H1 (cell line): ENCODE data around the gene PDE8A. TPM values are rescaled to one million over a fixed set of nuclear protein-coding genes. Genes with fewer than 3 reads are reported as not detected.

Experiments
- CTCF ChIA-PET: fragments of 300-600 bp; sonication (Branson Sonifier 250); formaldehyde crosslinking; loops from one replicate; lab custom pipeline; 2021; ENCODE audit not compliant: partially characterized antibody; lab: Charles Lee
- POLR2A ChIA-PET: fragments of 300-600 bp; sonication (Branson Sonifier 250); formaldehyde crosslinking; loops from one replicate; lab custom pipeline; 2021; ENCODE audit warnings: inconsistent platforms; ENCODE audit not compliant: partially characterized antibody; lab: Charles Lee
- DNase-seq, 2 experiments: peaks; one replicate each; pipeline versions ENCODE4 v3.0.0 to v3.0.0-alpha.2; 2010 to 2022; ENCODE audit warnings: low spot score in 2 of 2, low read depth in 1 of 2, mixed read lengths in 1 of 2
- FAIRE-seq: peaks from 2 replicates; lab custom pipeline; 2011; peaks lifted over from hg19 to GRCh38; lab: Jason Lieb, UNC
- H2AFZ ChIP-seq: 2 replicates; pipeline ENCODE4 v1.8.1; 2012; ENCODE audit warnings: low read length, inconsistent platforms
- H2AK5ac ChIP-seq: 2 replicates; pipeline ENCODE4 v1.6.1; 2013; ENCODE audit warnings: low read depth, low read length
- H2BK120ac ChIP-seq: replicated peaks from 2 replicates; pipeline ENCODE3; 2013; ENCODE audit warnings: low read depth, low read length, inconsistent platforms
- H2BK12ac ChIP-seq: 2 replicates; pipeline ENCODE4 v1.6.1; 2013; ENCODE audit warnings: low read depth, low read length
- H2BK15ac ChIP-seq: 2 replicates; pipeline ENCODE4 v1.6.1; 2013; ENCODE audit warnings: low read length
- H2BK20ac ChIP-seq: 2 replicates; pipeline ENCODE4 v1.6.1; 2013; ENCODE audit warnings: low read length
- H2BK5ac ChIP-seq: 2 replicates; pipeline ENCODE4 v1.6.1; 2013; ENCODE audit warnings: low read depth, low read length
- H3K14ac ChIP-seq: 2 replicates; pipeline ENCODE4 v1.6.1; 2013; ENCODE audit warnings: inconsistent platforms; ENCODE audit not compliant: insufficient read length
- H3K18ac ChIP-seq: 2 replicates; pipeline ENCODE4 v1.6.1; 2013; ENCODE audit warnings: low read length; ENCODE audit errors: extremely low read depth
- H3K23ac ChIP-seq: 2 replicates; pipeline ENCODE4 v1.6.1; 2013; ENCODE audit warnings: inconsistent platforms; ENCODE audit not compliant: insufficient read length
- H3K23me2 ChIP-seq: 2 replicates; pipeline ENCODE4 v1.6.1; 2013; ENCODE audit warnings: low read depth, low read length
- H3K27ac ChIP-seq: 2 replicates; pipeline ENCODE4 v1.6.1; 2011; ENCODE audit warnings: low read depth, low read length, inconsistent platforms
- H3K27me3 ChIP-seq, 4 experiments: replicated peaks in 1 of 4; 1 replicate in 1 of 4; 2 replicates in 3 of 4; pipeline versions ENCODE4 v1.6.1 to v1.8.1; 2011 to 2013; ENCODE audit warnings: low read length in 3 of 4, mild to moderate bottlenecking in 3 of 4, inconsistent platforms in 2 of 4, mixed read lengths in 2 of 4, moderate library complexity in 1 of 4; ENCODE audit not compliant: control insufficient read depth in 3 of 4, insufficient read depth in 3 of 4; ENCODE audit errors: extremely low read depth in 1 of 4
- H3K36me3 ChIP-seq, 4 experiments: 2 replicates each; pipeline versions ENCODE4 v1.6.1 to v1.8.1; 2011 to 2013; ENCODE audit warnings: mild to moderate bottlenecking in 4 of 4, low read length in 3 of 4, moderate library complexity in 2 of 4, control low read depth in 1 of 4, inconsistent platforms in 1 of 4; ENCODE audit not compliant: insufficient read depth in 4 of 4, control insufficient read depth in 2 of 4
- H3K4ac ChIP-seq: replicated peaks from 2 replicates; pipeline ENCODE3; 2013; ENCODE audit warnings: low read length, low read depth, mixed read lengths, inconsistent platforms; ENCODE audit not compliant: insufficient read length
- H3K4me1 ChIP-seq, 4 experiments: replicated peaks in 1 of 4; 1 replicate in 1 of 4; 2 replicates in 3 of 4; pipeline versions ENCODE4 v1.6.1 to v1.8.1; 2011 to 2013; ENCODE audit warnings: low read length in 3 of 4, inconsistent platforms in 2 of 4, mixed read lengths in 1 of 4; ENCODE audit not compliant: insufficient read depth in 4 of 4, control insufficient read depth in 3 of 4
- H3K4me2 ChIP-seq, 2 experiments: 2 replicates each; pipeline versions ENCODE4 v1.6.1 to v1.8.1; 2011 to 2013; ENCODE audit warnings: low read depth in 2 of 2, low read length in 2 of 2, control low read depth in 1 of 2, inconsistent platforms in 1 of 2, mild to moderate bottlenecking in 1 of 2; ENCODE audit not compliant: insufficient read depth in 1 of 2
- H3K4me3 ChIP-seq, 4 experiments: fragments of 200-600, 300-600 bp in 1 of 4; sonication (generic), shearing (Covaris generic), sonication (Bioruptor Twin) in 1 of 4; 2 replicates each; pipeline versions ENCODE4 v1.5.1 to v1.8.1; 2011 to 2016; ENCODE audit warnings: low read length in 4 of 4, low read depth in 3 of 4, control low read depth in 2 of 4, inconsistent platforms in 2 of 4, mild to moderate bottlenecking in 2 of 4, mixed read lengths in 1 of 4, moderate library complexity in 1 of 4; ENCODE audit not compliant: insufficient read depth in 2 of 4; ENCODE audit errors: extremely low read depth in 1 of 4
- H3K56ac ChIP-seq: replicated peaks from 2 replicates; pipeline ENCODE3; 2013; ENCODE audit warnings: low read depth, mild to moderate bottlenecking, mixed read lengths, low read length, inconsistent platforms; ENCODE audit not compliant: insufficient read length
- H3K79me1 ChIP-seq: 2 replicates; pipeline ENCODE4 v1.6.1; 2013; ENCODE audit warnings: low read depth, low read length, control low read depth
- H3K79me2 ChIP-seq, 2 experiments: 2 replicates each; pipeline versions ENCODE4 v1.6.1 to v1.8.1; 2012 to 2013; ENCODE audit warnings: low read length in 2 of 2, mild to moderate bottlenecking in 2 of 2, inconsistent platforms in 1 of 2; ENCODE audit not compliant: insufficient read depth in 2 of 2, control insufficient read depth in 1 of 2
- H3K9ac ChIP-seq, 4 experiments: replicated peaks in 1 of 4; 1 replicate in 1 of 4; 2 replicates in 3 of 4; pipeline versions ENCODE4 v1.6.1 to v1.8.1; 2011 to 2013; ENCODE audit warnings: low read depth in 3 of 4, low read length in 3 of 4, control low read depth in 2 of 4, mild to moderate bottlenecking in 2 of 4, moderate library complexity in 2 of 4, inconsistent platforms in 1 of 4; ENCODE audit errors: extremely low read depth in 1 of 4
- H3K9me3 ChIP-seq, 2 experiments: 2 replicates each; pipeline versions ENCODE4 v1.6.1 to v1.8.1; 2012 to 2013; ENCODE audit warnings: mild to moderate bottlenecking in 2 of 2, moderate library complexity in 2 of 2, control low read depth in 1 of 2, inconsistent platforms in 1 of 2, low read depth in 1 of 2, low read length in 1 of 2, mixed read lengths in 1 of 2; ENCODE audit not compliant: insufficient read depth in 2 of 2
- H4K20me1 ChIP-seq, 2 experiments: replicated peaks in 1 of 2; 2 replicates each; pipeline versions ENCODE3 to v1.8.1; 2011 to 2013; ENCODE audit warnings: inconsistent platforms in 2 of 2, low read length in 2 of 2, mild to moderate bottlenecking in 1 of 2; ENCODE audit not compliant: insufficient read depth in 2 of 2, control insufficient read depth in 1 of 2
- H4K5ac ChIP-seq: 2 replicates; pipeline ENCODE4 v1.6.1; 2013; ENCODE audit warnings: low read length, low read depth, mixed read lengths, inconsistent platforms; ENCODE audit not compliant: insufficient read length
- H4K8ac ChIP-seq: 2 replicates; pipeline ENCODE4 v1.8.0; 2013; ENCODE audit warnings: mild to moderate bottlenecking, moderate library complexity, low read length, inconsistent platforms; ENCODE audit not compliant: insufficient read depth; ENCODE audit errors: extremely low read depth
- H4K91ac ChIP-seq: replicated peaks from 2 replicates; pipeline ENCODE3; 2013; ENCODE audit warnings: low read length, mixed read lengths, inconsistent platforms; ENCODE audit not compliant: insufficient read length
- ASH2L ChIP-seq: fragments of 200-600, 300-600 bp; sonication (generic); IDR thresholded peaks from one replicate; pipeline ENCODE4 v1.7.1; 2017; ENCODE audit warnings: low read length
- CBX5 ChIP-seq: fragments of 300-800, 300-1000 bp; sonication (generic); IDR thresholded peaks from 2 replicates; pipeline ENCODE4 v1.7.1; 2016; ENCODE audit warnings: antibody characterized with exemption, low read length, low read depth
- POLR2A ChIP-seq, 2 experiments: IDR thresholded peaks; 1 replicate in 1 of 2; 2 replicates in 1 of 2; pipeline ENCODE4 v1.6.1; 2011; ENCODE audit warnings: low read depth in 2 of 2, low read length in 2 of 2, mild to moderate bottlenecking in 2 of 2; ENCODE audit errors: control extremely low read depth in 1 of 2
- RNF2 ChIP-seq: fragments of 200-900, 300-1000 bp; sonication (generic); IDR thresholded peaks from 2 replicates; pipeline ENCODE4 v1.7.1; 2016; ENCODE audit warnings: borderline replicate concordance, low read depth, mild to moderate bottlenecking, antibody characterized with exemption, low read length; ENCODE audit not compliant: poor library complexity, severe bottlenecking; ENCODE audit errors: missing control alignments
- SUZ12 ChIP-seq: fragments of 200-600 bp; sonication (generic); IDR thresholded peaks from 2 replicates; pipeline ENCODE4 v1.6.1; 2012; ENCODE audit warnings: mild to moderate bottlenecking, inconsistent platforms, low read length, moderate library complexity, mixed read lengths
- WGBS, 2 experiments: shearing (Covaris generic) in 1 of 2; methylation state at CpG; one replicate each; pipeline versions ENCODE4 v1.1.6 to v1.1.7; 2013 to 2015; ENCODE audit warnings: low lambda C conversion rate in 2 of 2, mixed read lengths in 2 of 2, inconsistent platforms in 1 of 2, low coverage in 1 of 2, missing lambda C conversion rate in 1 of 2; ENCODE audit not compliant: insufficient replicate concordance in 2 of 2, insufficient coverage in 1 of 2, insufficient read length in 1 of 2; ENCODE audit errors: extremely low coverage in 1 of 2, missing lambda C conversion rate in 1 of 2; 5-methylcytosine and 5-hydroxymethylcytosine counted together
- polyA plus RNA-seq, 7 experiments: library from polyadenylated mRNA; depleted of rRNA in 3 of 7; stranded (reverse) in 5 of 7; unstranded in 2 of 7; fragments of >200 nt in 5 of 7; fragments of 200-250 nt in 2 of 7; gene quantifications; 1 replicate in 5 of 7; 2 replicates in 1 of 7; 4 replicates in 1 of 7; pipeline versions ENCODE4 v1.2.1 to v1.2.3, GENCODE V29; 2011 to 2013; ENCODE audit warnings: missing spikeins in 2 of 7, mixed read lengths in 2 of 7
- total RNA-seq: library from RNA; stranded (reverse); fragmentation: NEBNext Ultra II Directional; extraction: Animal tissue kit (Norgen Biotek cat#: 25700); gene quantifications from 2 replicates; pipeline ENCODE4 v1.2.1, GENCODE V29; 2021

Gene PDE8A
- total and polyA plus RNA-seq, 2 of the 8 experiments (the other 6 are each of a cell fraction or from before 2014, with no cell fraction given): 6.9 to 7.8 TPM

DNA sequence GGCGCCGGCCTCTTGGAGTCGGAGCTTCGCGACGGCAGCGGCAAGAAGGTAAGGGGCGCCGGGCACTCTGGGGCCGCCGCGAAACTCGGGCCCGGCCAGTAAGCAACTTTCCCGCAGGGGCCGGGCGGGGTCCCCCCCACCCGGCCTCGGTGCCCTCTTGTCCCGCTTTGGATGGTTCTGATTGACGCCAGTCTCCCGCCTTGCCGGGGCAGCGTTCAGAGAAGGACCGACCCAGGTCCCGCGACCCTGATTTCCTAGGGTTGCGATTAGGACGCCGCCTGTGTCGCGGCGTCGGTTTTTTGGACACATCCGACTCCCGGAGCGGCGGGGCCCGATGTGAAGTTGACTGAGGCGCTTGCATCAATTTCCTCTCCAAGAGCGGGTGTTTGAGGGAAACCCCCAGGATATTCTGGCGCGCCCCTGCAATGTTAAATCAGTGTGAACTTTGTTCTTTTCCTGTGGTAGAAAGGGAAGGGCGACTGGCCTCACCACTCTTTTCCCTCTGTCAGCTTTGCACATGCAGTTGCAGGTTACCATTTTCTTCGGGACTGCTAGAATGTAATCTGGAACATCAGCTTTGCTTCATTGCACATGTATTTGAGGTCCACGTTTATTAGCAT, 755 bp downstream of the PDE8A start:
- 4% methylated on average over 44 of the region's 46 CpGs; no CpG with 5 or more reads in 1 of the 2 experiments for WGBS, 2 experiments
- H4K5ac ChIP-seq: no peak overlapping the region
- no peak overlapping the region for H2BK15ac ChIP-seq
- no peak overlapping the region for H2AK5ac ChIP-seq
- DNase-seq (no peak), FAIRE-seq (no peak)
- peak overlapping the region; percentile 73 to 82 for H3K4me2 ChIP-seq
- no peak overlapping the region for H2BK120ac ChIP-seq
- H2AFZ ChIP-seq: no peak overlapping the region; the same call in 1 of the 2 replicates
- H3K9ac ChIP-seq: no peak overlapping the region
- H2BK20ac ChIP-seq: no peak overlapping the region
- POLR2A ChIA-PET: no interaction called here
- no peaks in the 10 kb centered on the region for H3K79me1 ChIP-seq
- no peak overlapping the region for H3K23ac ChIP-seq
- CTCF ChIA-PET: interaction anchor here (1.0 to 2.9 kb wide), 2 partner anchors 25 to 29 kb away, joined by 3 to 11 read pairs; no protein-coding TSS in a partner anchor
- H3K56ac ChIP-seq: no peak overlapping the region
- no peak overlapping the region for H4K8ac ChIP-seq
- no peak overlapping the region for H2BK5ac ChIP-seq
- H3K27me3 ChIP-seq: peaks cover 5 to 43% (median 30%) of the 10 kb centered on the region in 4 experiments
- H3K4me1 ChIP-seq: peaks cover 0 to 5% (median 2%) of the 10 kb centered on the region in 4 experiments; a peak in 4 of 7 replicates
- peaks cover 14% of the 10 kb centered on the region; the same call in 1 of the 2 replicates for H3K23me2 ChIP-seq
- H4K20me1 ChIP-seq: peaks cover 3 to 6% of the 10 kb centered on the region in 2 experiments
- no peak overlapping the region for H3K4ac ChIP-seq
- TF ChIP-seq POLR2A (IDR thresholded peaks at IDR 0.05; ENCODE audit: control extremely low read depth in 1 of 2, low read depth in 2 of 2, low read length in 2 of 2) (no peak), SUZ12 (peak; percentile 73), RNF2 (peak; percentile 70), CBX5 (no peak), ASH2L (peak; percentile 56)
- no peak overlapping the region; the same call in 1 of the 2 replicates for H3K18ac ChIP-seq
- H3K79me2 ChIP-seq: 0 out of 4 replicates have a peak, but pooled peaks cover 0 to 6% of the 10 kb centered on the region in 2 experiments
- no peak overlapping the region for H3K27ac ChIP-seq
- no peaks in the 10 kb centered on the region for H3K9me3 ChIP-seq
- H2BK12ac ChIP-seq: no peak overlapping the region
- H3K14ac ChIP-seq: no peak overlapping the region
- H3K4me3 ChIP-seq: peak overlapping the region; percentile 42 to 86 (median 74)
- H3K36me3 ChIP-seq: no peaks in the 10 kb centered on the region
- H4K91ac ChIP-seq: no peak overlapping the region
